GM13976 (cell line): ENCODE data around the gene PMS1.

Experiments used
- DNase-seq: peaks from one replicate; pipeline ENCODE4 v3.0.0; 2012; ENCODE audit warnings: low spot score
- CTCF ChIP-seq: IDR thresholded peaks from 2 replicates; pipeline ENCODE4 v1.5.1; 2012; ENCODE audit warnings: borderline replicate concordance, mild to moderate bottlenecking; ENCODE audit not compliant: insufficient read depth; ENCODE audit errors: extremely low read depth, missing control alignments, control extremely low read depth
- in situ Hi-C: fragments of 300-500 bp; cut with MboI; formaldehyde crosslinking; loops from one replicate; pipeline ENCODE4 v1.12.0; 2022; ENCODE audit warnings: low sequenced_read_pairs, mixed read lengths, inconsistent platforms; ENCODE audit not compliant: unreplicated experiment

The PMS1 gene

GRCh38 chr2:189916651-189917050, 132.4 kb downstream of the PMS1 start:
- in situ Hi-C loops, result no loop called here
- no peak for DNase-seq
- TF ChIP-seq CTCF, result no peak
